Keratinocyte (primary cell): Measurements from ENCODE around the gene KLF6. TPM values are rescaled to one million over a fixed set of nuclear protein-coding genes. Genes with fewer than 3 reads are reported as not detected.

Experiments used
- DNase-seq: peaks from one replicate; pipeline ENCODE4 v3.0.0-alpha.2; 2011; ENCODE audit warnings: low read depth, missing footprints, low spot score
- FAIRE-seq: peaks from 2 replicates; lab custom pipeline; 2011; peaks lifted over from hg19 to GRCh38; lab: Jason Lieb, UNC
- H2AFZ ChIP-seq: 2 replicates; pipeline ENCODE4 v1.6.0; 2012; ENCODE audit warnings: low read length, control low read depth, inconsistent platforms; ENCODE audit not compliant: control insufficient read depth
- H3K27ac ChIP-seq: 2 replicates; pipeline ENCODE4 v1.5.1; 2011; ENCODE audit warnings: low read length; ENCODE audit not compliant: control insufficient read depth, insufficient read depth
- H3K27me3 ChIP-seq: 3 replicates; pipeline ENCODE4 v1.6.0; 2011; ENCODE audit warnings: low read length; ENCODE audit not compliant: control insufficient read depth, insufficient read depth; ENCODE audit errors: extremely low read depth
- H3K36me3 ChIP-seq, 2 experiments: 2 replicates in 1 of 2; 3 replicates in 1 of 2; pipeline ENCODE4 v1.5.1; 2011; ENCODE audit warnings: low read length in 2 of 2, mild to moderate bottlenecking in 1 of 2; ENCODE audit not compliant: control insufficient read depth in 2 of 2, insufficient read depth in 2 of 2; ENCODE audit errors: extremely low read depth in 1 of 2
- H3K4me1 ChIP-seq: 3 replicates; pipeline ENCODE4 v1.5.1; 2011; ENCODE audit warnings: low read length; ENCODE audit not compliant: control insufficient read depth, insufficient read depth; ENCODE audit errors: extremely low read depth
- H3K4me2 ChIP-seq: 3 replicates; pipeline ENCODE4 v1.6.0; 2011; ENCODE audit warnings: low read depth, low read length; ENCODE audit not compliant: control insufficient read depth, insufficient read depth; ENCODE audit errors: extremely low read depth
- H3K4me3 ChIP-seq, 3 experiments: fragments of 200-600 bp in 1 of 3; sonication (generic) in 1 of 3; 2 replicates in 2 of 3; 3 replicates in 1 of 3; pipeline ENCODE4 v1.5.1; 2011 to 2016; ENCODE audit warnings: low read length in 3 of 3, mild to moderate bottlenecking in 3 of 3, control low read depth in 2 of 3, inconsistent platforms in 1 of 3, low read depth in 1 of 3, mixed read lengths in 1 of 3, mixed run types in 1 of 3, moderate library complexity in 1 of 3; ENCODE audit not compliant: control insufficient read depth in 2 of 3, insufficient read depth in 2 of 3; ENCODE audit errors: extremely low read depth in 1 of 3
- H3K79me2 ChIP-seq: 2 replicates; pipeline ENCODE4 v1.6.0; 2012; ENCODE audit warnings: low read length; ENCODE audit not compliant: control insufficient read depth, insufficient read depth
- H3K9ac ChIP-seq: 3 replicates; pipeline ENCODE4 v1.6.0; 2011; ENCODE audit warnings: low read length; ENCODE audit not compliant: control insufficient read depth, insufficient read depth; ENCODE audit errors: extremely low read depth
- H3K9me1 ChIP-seq: 3 replicates; pipeline ENCODE4 v1.6.0; 2011; ENCODE audit warnings: low read length; ENCODE audit not compliant: control insufficient read depth, insufficient read depth; ENCODE audit errors: extremely low read depth
- H3K9me3 ChIP-seq: 2 replicates; pipeline ENCODE4 v1.5.1; 2012; ENCODE audit warnings: low read depth, low read length; ENCODE audit not compliant: control insufficient read depth
- H4K20me1 ChIP-seq: 3 replicates; pipeline ENCODE4 v1.6.0; 2011; ENCODE audit warnings: low read length; ENCODE audit not compliant: control insufficient read depth, insufficient read depth; ENCODE audit errors: extremely low read depth
- EZH2 ChIP-seq: IDR thresholded peaks from one replicate; pipeline ENCODE4 v1.6.1; 2012; ENCODE audit warnings: inconsistent platforms, mild to moderate bottlenecking, low read length, moderate library complexity
- dilution Hi-C: fragments of 300-500 bp; cut with MboI; formaldehyde crosslinking; loops from one replicate; pipeline ENCODE4 v1.7.0; 2020; ENCODE audit warnings: low sequenced_read_pairs; ENCODE audit not compliant: extremely low pct_ligation_motif_present
- polyA plus RNA-seq, 5 experiments: library from polyadenylated mRNA; depleted of rRNA in 3 of 5; stranded (reverse) in 3 of 5; stranded (forward) in 1 of 5; unstranded in 1 of 5; fragments of >200 nt; gene quantifications; 1 replicate in 1 of 5; 2 replicates in 3 of 5; 3 replicates in 1 of 5; pipeline versions ENCODE4 v1.2.1 to v1.2.3, GENCODE V29; 2011 to 2012; ENCODE audit warnings: missing spikeins in 2 of 5, low read depth in 1 of 5, low replicate concordance in 1 of 5
- TF ChIP-seq, protein P1 (sequence below), 3 experiments: IDR thresholded peaks in 1 of 3; conservative IDR thresholded peaks in 1 of 3; optimal IDR thresholded peaks in 1 of 3; 2 replicates in 2 of 3; 3 replicates in 1 of 3; pipeline versions ENCODE3 to v1.5.1; 2011; ENCODE audit warnings: low read length in 3 of 3, mild to moderate bottlenecking in 3 of 3, moderate library complexity in 2 of 3, control low read depth in 1 of 3, inconsistent platforms in 1 of 3; ENCODE audit not compliant: insufficient read depth in 2 of 3; ENCODE audit errors: extremely low read depth in 1 of 3

KLF6 gene
- polyA plus RNA-seq, 1 donor (not counting 4 experiments of a cell fraction or from before 2014, with no cell fraction given), result 250 TPM

DNA sequence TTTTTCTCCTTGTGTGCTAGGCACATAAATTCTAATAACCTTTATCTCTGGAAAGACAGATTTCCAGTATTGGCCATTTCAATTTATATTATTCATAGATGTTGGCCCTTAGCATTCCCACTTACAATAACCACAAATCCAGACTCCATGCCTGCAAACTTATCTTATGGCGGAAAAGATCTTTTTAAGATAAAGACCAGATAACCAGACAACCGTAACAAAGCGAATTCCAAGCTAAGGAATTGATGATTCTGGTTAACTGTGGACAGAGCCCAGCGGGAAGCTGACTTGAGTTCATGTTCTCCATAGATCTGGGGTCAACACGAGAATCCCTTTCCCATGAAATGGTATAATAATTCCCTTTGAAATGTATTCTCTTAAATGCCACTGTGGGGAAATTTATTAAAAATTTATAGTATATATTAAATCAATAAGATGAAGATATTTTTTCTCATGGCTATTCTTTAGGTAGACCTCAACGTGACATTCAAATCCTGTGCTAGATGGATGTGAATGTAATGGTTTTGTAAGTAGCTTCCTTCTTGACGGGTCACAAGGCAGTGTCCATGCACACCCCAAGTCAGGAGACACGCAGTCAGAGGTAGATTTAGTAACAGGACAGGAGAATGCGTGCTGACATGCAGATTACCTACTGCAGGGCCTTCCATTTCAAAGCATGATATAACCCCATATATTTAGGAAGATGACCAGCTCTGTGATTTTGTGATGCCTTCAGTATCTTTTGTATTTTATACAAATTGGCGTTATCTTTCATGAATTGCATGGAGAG is 37.7 kb upstream of the KLF6 start:
- no peak overlapping the region for H3K9ac ChIP-seq
- no peak overlapping the region for H3K27ac ChIP-seq
- TF ChIP-seq EZH2, result no peak
- TF ChIP-seq, protein P1, sequence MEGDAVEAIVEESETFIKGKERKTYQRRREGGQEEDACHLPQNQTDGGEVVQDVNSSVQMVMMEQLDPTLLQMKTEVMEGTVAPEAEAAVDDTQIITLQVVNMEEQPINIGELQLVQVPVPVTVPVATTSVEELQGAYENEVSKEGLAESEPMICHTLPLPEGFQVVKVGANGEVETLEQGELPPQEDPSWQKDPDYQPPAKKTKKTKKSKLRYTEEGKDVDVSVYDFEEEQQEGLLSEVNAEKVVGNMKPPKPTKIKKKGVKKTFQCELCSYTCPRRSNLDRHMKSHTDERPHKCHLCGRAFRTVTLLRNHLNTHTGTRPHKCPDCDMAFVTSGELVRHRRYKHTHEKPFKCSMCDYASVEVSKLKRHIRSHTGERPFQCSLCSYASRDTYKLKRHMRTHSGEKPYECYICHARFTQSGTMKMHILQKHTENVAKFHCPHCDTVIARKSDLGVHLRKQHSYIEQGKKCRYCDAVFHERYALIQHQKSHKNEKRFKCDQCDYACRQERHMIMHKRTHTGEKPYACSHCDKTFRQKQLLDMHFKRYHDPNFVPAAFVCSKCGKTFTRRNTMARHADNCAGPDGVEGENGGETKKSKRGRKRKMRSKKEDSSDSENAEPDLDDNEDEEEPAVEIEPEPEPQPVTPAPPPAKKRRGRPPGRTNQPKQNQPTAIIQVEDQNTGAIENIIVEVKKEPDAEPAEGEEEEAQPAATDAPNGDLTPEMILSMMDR (optimal IDR thresholded peaks at IDR 0.05 in 1 of 3, IDR thresholded peaks at IDR 0.05 in 1 of 3, conservative IDR thresholded peaks at IDR 0.05 in 1 of 3; ENCODE audit: extremely low read depth in 1 of 3, insufficient read depth in 2 of 3, low read length in 3 of 3), result no peak
- peaks cover 10% of the 10 kb centered on the region for H3K4me1 ChIP-seq
- H2AFZ ChIP-seq, result no peak overlapping the region
- H4K20me1 ChIP-seq, result no peaks in the 10 kb centered on the region
- FAIRE-seq (no peak), DNase-seq (no peak)
- dilution Hi-C loops, result no loop called here
- no peaks in the 10 kb centered on the region for H3K79me2 ChIP-seq
- H3K4me3 ChIP-seq, result no peak overlapping the region
- H3K9me1 ChIP-seq, result no peaks in the 10 kb centered on the region
- no peaks in the 10 kb centered on the region for H3K27me3 ChIP-seq
- no peaks in the 10 kb centered on the region for H3K9me3 ChIP-seq
- no peak overlapping the region for H3K4me2 ChIP-seq
- H3K36me3 ChIP-seq, result no peaks in the 10 kb centered on the region

DNA sequence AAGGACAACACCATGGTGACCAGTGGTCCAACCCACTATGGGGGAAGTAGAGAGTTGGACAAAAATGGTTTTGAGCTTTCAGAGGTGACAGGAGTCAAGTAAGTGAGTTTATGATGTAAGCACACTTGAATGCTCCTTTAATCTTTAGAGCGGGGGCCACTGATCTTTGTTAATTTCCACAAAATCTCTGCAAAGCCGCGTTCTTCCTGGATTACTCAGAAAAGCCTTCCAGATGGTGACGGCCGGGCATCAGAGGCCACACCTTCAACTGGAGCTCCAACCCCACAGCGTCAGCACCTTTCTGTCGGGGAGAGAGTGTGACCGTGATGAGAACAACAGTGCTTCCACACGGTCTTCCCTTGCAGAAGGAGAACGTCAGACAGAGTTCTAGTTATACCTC is 35.2 kb upstream of the KLF6 start:
- dilution Hi-C loops, result no loop called here
- H3K4me3 ChIP-seq, result no peak overlapping the region
- H3K9me3 ChIP-seq, result no peaks in the 10 kb centered on the region
- no peaks in the 10 kb centered on the region for H3K27me3 ChIP-seq
- no peaks in the 10 kb centered on the region for H4K20me1 ChIP-seq
- no peaks in the 10 kb centered on the region for H3K9me1 ChIP-seq
- H3K9ac ChIP-seq, result no peak overlapping the region
- peaks cover 3% of the 10 kb centered on the region for H3K4me1 ChIP-seq
- no peak for FAIRE-seq
- no peak overlapping the region for H2AFZ ChIP-seq
- H3K27ac ChIP-seq, result no peak overlapping the region
- no peaks in the 10 kb centered on the region for H3K36me3 ChIP-seq
- TF ChIP-seq EZH2, result no peak
- TF ChIP-seq, protein P1 (optimal IDR thresholded peaks at IDR 0.05 in 1 of 3, IDR thresholded peaks at IDR 0.05 in 1 of 3, conservative IDR thresholded peaks at IDR 0.05 in 1 of 3; ENCODE audit: extremely low read depth in 1 of 3, insufficient read depth in 2 of 3, low read length in 3 of 3), result no peak
- no peaks in the 10 kb centered on the region for H3K79me2 ChIP-seq
- no peak overlapping the region for H3K4me2 ChIP-seq
- DNase-seq, result no peak
